Stimulated activated CD8-positive, alpha-beta memory T cell treated with anti-CD3 and anti-CD28 coated beads, Interleukin-15, amount 100 ng/mL, for 4 hours (primary cell): ENCODE measurements around the gene LETMD1.
"Not testable (repeated sequence)": the region's sequence is repeated elsewhere in the genome, so short reads cannot be mapped to it uniquely, and the experiment has no call there.

Source experiments
- DNase-seq, 2 donors: peaks; one replicate each; pipeline ENCODE4 v3.0.0-alpha.2; 2020; ENCODE audit warnings: low read depth in 2 of 2

LETMD1 gene, protein sequence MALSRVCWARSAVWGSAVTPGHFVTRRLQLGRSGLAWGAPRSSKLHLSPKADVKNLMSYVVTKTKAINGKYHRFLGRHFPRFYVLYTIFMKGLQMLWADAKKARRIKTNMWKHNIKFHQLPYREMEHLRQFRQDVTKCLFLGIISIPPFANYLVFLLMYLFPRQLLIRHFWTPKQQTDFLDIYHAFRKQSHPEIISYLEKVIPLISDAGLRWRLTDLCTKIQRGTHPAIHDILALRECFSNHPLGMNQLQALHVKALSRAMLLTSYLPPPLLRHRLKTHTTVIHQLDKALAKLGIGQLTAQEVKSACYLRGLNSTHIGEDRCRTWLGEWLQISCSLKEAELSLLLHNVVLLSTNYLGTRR

DNA sequence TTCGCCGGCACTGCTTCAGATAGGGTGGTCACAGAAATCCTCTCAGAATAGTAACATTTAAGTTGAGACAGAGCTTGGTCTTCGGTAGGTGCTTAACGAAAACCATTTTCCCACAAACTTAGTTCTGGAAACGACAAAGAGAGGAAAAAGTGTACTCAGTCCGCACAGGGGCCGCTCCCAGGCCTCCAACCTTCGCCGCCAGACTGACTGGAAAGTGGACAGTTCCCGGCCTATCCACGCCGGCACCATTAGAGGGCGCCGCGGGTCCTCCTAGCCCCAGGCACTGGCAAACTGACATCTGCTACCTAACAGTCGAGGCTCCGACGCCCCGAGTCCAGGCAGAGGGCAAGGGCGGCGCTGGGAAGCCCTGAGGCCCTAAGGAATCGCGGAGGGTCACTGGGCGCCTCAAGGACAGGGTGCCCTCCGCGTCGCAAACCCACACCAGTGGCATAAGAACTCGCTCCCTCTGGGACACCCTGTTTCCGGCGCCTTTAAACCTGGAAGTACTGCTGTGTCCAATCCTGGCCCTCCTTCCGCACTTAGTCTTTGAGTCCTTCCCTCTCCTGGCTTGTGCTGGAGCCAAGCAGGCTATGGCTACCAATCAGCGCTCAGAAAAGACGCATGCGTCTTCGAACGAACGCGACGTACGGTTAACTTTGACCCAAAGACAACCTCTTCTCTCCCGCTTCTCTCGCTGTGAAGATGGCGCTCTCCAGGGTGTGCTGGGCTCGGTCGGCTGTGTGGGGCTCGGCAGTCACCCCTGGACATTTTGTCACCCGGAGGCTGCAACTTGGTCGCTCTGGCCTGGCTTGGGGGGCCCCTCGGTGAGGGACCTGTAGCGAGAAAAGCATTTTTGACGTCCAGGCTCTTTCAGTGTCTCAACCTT lies at the start of gene LETMD1:
LETMD1 (plus strand) TSS at position 673 of the 886 bp plus-strand sequence; CDS start at position 703, 30 bp downstream.
- DNase-seq = peak; percentile 75 to 87

DNA sequence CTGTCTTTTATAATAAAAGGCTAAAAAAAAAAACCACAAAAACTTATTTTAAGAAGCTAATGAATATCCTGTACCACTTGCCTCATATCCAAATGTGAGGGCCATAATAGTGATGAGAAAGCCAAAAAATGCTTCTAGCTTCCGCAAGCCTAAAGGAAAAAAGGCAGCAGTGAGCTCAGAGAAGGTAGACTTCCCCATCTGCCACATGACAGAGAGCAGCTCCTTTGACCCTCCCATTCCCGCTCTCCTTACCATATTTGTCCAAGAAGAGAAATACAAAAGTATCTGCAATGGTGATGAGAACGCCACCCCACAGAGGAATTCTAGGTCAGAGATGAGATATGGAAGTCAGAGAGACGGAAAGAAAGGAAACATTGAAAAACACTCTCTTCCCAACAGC lies 49.0 kb upstream of the LETMD1 start:
- no peak for DNase-seq

DNA sequence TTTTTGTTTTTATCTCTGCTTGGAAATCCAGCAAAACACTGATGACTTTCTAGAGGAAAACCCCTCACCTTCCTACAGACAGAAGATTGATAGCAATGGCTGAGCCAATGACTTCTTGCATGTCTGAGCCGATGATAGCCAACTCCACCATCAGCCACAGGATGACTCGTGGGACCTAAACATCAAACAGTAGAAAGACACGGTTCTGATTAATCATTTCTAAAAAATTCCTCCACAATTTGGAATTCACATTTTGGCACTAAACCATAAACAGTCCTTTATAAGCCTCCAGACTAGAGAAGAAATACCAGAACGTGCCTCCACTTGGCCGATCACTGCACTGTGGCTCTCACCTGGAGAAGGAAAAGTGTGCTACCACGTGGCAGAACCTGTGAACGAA lies 47.9 kb upstream of the LETMD1 start:
- no peak for DNase-seq

- no peak for DNase-seq
Measured at GRCh38 chr12:51001799-51002198, 46.3 kb upstream of the LETMD1 start.

- DNase-seq = no peak
Measured at GRCh38 chr12:51004504-51004903, 43.6 kb upstream of the LETMD1 start.

DNA sequence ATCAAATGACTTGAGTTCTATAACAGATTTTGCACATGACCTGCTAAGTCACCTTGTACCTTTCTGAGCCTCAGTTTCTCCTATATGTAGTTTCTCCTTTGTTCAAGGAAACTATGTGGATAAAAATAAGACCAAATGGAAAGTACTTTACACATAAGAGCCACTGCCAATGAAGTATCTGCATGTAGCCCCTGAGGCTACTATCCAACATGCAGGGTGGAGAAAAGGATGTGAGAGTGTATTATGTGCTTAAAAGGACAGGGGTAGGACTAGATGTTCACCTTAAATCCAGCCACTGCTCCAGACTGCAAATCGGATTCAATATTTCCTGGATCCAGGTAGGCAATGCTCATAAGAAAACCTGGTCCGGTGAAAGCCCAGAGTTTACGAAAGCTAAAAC lies 43.1 kb upstream of the LETMD1 start:
- DNase-seq = no peak

DNA sequence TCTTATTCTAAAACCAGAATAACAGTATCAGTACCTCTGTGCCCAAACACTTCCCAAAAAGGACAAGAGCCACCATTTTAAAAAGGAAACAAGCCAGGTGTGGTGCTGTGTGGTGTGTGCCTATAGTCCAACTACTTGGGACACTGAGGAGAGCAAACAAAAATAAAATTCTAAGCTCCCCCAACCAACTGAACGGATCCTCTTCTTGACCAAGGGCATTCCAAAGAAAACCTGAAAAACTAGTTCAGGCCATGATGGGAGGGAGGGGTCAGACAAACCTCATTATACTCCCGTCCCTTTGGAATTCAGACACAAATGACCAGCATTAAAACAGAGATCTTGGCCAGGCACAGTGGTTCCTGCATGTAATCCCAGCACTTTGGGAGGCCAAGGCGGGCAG lies 42.5 kb upstream of the LETMD1 start:
- DNase-seq = no peak

- DNase-seq = no peak
Measured at GRCh38 chr12:51008329-51009055, 39.6 kb upstream of the LETMD1 start.

GRCh38 chr12:51009056-51009440 lies 39.1 kb upstream of the LETMD1 start:
- no peak for DNase-seq

GRCh38 chr12:51011955-51012354 lies 36.2 kb upstream of the LETMD1 start:
- no peak for DNase-seq

GRCh38 chr12:51012570-51013236 lies 35.4 kb upstream of the LETMD1 start:
- DNase-seq = no peak

DNA sequence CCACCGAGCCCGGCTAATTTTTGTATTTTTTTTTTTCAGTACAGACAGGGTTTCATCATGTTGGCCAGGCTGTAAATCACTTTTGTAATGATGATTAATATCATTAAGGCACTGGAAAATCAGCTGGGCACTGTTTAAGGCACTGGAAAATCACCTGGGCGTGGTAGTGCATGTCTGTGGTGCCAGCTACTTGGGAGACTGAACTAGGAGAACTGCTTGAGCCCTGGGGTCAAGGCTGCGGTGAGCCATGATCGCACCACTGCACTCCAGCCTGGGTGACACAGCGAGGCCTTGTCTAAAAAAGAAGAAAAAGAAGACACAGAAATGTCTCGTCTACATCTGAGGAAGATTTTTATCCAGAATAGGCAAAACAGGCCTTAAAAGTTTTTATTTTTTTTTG lies 34.7 kb upstream of the LETMD1 start:
- no peak for DNase-seq

GRCh38 chr12:51014467-51014866 lies 33.7 kb upstream of the LETMD1 start:
- DNase-seq = not testable (repeated sequence)

- no peak for DNase-seq
Measured at GRCh38 chr12:51017452-51017851, 30.7 kb upstream of the LETMD1 start.

DNA sequence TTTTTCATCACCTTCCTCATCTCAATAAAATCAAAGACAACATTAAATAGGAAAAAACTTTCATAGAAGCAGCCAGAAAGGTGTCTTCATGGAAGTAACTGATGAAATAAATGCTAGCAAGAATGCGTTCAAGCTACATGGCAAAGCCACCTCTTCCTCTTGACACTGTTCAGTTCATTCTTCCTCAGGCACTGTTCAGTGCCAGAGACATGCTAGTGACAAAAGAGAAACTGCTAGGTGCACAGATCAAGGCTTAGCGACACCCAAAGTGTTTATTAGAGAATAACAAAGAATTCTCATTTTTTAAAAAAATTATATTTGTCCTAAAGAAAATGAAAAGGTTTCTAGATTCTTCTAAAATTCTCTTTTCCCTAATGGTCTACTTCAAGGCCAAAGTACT lies 29.2 kb upstream of the LETMD1 start:
- DNase-seq = no peak

- DNase-seq = no peak
Measured at GRCh38 chr12:51019927-51020326, 28.2 kb upstream of the LETMD1 start.

DNA sequence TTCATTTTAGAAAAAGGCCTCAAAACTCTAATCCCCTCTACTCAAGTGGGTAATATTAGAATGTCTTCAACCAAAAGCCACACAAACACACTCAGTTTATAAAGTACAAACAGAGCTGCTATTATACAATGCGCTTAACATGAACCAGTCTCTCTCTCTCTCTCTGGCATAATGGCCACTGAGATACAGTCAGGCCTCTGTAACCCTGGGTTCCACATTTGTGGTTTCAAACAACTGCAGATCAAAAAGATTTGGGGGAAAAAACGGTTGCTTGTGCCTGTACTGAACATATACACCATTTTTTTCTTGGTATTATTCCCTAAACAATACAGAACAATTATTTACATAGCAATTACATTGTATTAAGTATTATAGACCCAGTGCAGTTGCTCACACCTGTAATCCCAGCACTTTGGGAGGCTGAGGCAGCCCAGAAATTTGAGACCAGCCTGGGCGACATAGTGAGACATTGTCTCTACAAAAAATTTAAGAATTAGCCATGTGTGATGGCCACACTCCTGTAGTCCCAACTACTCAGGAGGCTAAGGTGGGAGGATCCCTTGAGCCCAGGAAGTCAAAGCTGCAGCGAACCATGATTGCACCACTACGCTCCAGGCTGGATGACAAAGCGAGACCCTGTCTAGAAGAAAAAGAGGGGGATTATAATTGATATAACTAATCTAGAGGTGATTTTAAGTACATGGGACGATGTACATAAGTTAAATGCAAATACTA lies 27.5 kb upstream of the LETMD1 start:
- DNase-seq = no peak

GRCh38 chr12:51021694-51022093 lies 26.4 kb upstream of the LETMD1 start:
- no peak for DNase-seq

DNA sequence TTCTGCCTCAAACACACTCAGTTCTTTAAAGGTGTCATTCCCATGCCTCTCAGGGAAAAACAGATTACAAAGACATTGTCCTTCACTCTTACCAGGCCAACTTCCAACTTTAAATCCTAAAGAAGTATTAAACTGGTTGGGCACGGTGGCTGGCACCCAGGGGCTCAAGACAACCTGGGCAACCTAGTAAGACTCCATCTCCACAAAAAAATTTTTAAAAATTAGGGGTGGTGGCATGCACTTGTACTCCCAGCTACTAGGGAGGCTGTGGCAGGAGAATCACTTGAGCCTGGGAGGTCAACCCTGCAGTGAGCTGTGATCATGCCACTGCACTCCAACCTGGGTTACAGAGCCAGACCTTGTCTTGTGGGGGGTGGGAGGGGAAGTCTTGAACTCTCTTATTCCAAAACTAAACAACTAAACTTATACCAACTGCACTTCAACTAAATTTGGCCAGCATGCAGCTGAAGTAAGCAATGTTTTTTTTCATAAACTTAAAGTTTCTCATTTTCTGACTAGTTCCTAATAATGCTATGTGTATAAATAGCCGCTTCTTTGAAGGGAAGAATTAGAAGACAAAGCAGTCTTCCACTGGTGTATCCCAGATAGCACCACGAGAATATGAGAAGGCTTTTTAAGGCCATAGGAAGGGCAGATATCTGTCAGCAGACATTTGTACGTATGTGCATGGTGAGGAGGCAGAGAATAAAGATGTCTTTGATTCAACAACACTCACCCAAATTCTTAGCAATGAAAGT lies 24.3 kb upstream of the LETMD1 start:
- no peak for DNase-seq

DNA sequence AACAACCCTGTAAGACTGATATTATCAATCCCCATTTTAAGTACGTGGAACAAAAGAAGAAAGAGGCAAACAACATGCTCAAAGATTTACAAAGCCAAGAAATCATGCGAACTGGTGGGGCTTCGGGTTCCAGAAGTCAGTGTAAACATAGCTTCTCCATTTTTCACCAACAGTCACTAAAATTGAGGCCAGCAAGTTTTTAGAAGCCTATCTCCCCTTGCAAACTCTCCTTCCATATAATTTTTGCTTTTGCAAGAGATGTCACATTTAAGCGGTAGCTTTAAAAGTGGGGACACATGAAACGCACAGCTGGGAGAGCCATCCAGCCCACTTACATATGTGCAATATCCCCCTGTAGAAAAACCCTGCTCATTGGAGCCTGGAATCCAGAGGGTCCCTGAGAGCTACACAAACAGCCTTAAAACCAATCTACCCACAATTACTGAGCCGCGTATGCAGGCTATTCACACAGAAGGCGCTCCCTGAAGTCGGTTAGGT lies 22.7 kb upstream of the LETMD1 start:
- no peak for DNase-seq
